HEK293 (cell line): Measurements from ENCODE around the gene RPS6KB2.

Experiments used
- BCL11A ChIP-seq: fragments of 450-650 bp; formaldehyde crosslinking; IDR thresholded peaks from 2 replicates; pipeline ENCODE4 v1.5.1; 2016; ENCODE audit warnings: low read depth, missing biosample characterization, missing genetic modification characterization
- CTCF ChIP-seq: fragments of 450-650 bp; formaldehyde crosslinking; IDR thresholded peaks from 2 replicates; pipeline ENCODE4 v1.5.1; 2016; ENCODE audit warnings: missing biosample characterization, missing genetic modification characterization
- PRDM10 ChIP-seq: fragments of 450-650 bp; formaldehyde crosslinking; IDR thresholded peaks from 2 replicates; pipeline ENCODE4 v1.5.1; 2016; ENCODE audit warnings: missing biosample characterization, missing genetic modification characterization
- REST ChIP-seq: fragments of 450-650 bp; formaldehyde crosslinking; IDR thresholded peaks from 2 replicates; pipeline ENCODE4 v1.5.1; 2016; ENCODE audit warnings: missing biosample characterization, missing genetic modification characterization
- YY1 ChIP-seq: fragments of 450-650 bp; formaldehyde crosslinking; IDR thresholded peaks from 2 replicates; pipeline ENCODE4 v1.5.1; 2018; ENCODE audit warnings: missing biosample characterization, missing genetic modification characterization
- ZBTB1 ChIP-seq: fragments of 450-650 bp; formaldehyde crosslinking; IDR thresholded peaks from 2 replicates; pipeline ENCODE4 v1.5.1; 2016; ENCODE audit warnings: missing biosample characterization, missing genetic modification characterization
- ZNF19 ChIP-seq: fragments of 450-650 bp; formaldehyde crosslinking; IDR thresholded peaks from 2 replicates; pipeline ENCODE4; 2016; ENCODE audit warnings: missing biosample characterization, missing genetic modification characterization, low read depth
- ZNF274 ChIP-seq, 2 experiments: fragments of 200-500 bp in 1 of 2; fragments of 450-650 bp in 1 of 2; sonication (Bioruptor generic) in 1 of 2; formaldehyde crosslinking in 1 of 2; IDR thresholded peaks; 2 replicates each; pipeline versions ENCODE4 v1.5.1 to v1.6.1; 2014 to 2016; ENCODE audit warnings: borderline replicate concordance in 1 of 2, inconsistent platforms in 1 of 2, low read length in 1 of 2, missing biosample characterization in 1 of 2, missing genetic modification characterization in 1 of 2
- ZNF791 ChIP-seq: fragments of 450-650 bp; formaldehyde crosslinking; IDR thresholded peaks from 2 replicates; pipeline ENCODE4 v1.5.1; 2016; ENCODE audit warnings: missing biosample characterization, missing genetic modification characterization
- ZSCAN16 ChIP-seq: fragments of 450-650 bp; formaldehyde crosslinking; IDR thresholded peaks from 2 replicates; pipeline ENCODE4 v1.5.1; 2016; ENCODE audit warnings: missing biosample characterization, missing genetic modification characterization
- ZSCAN5A ChIP-seq: fragments of 450-650 bp; formaldehyde crosslinking; IDR thresholded peaks from 2 replicates; pipeline ENCODE4 v1.5.1; 2016; ENCODE audit warnings: missing biosample characterization, missing genetic modification characterization

- TF ChIP-seq ZSCAN5A (tag by site-specific recombination) = no peak
- TF ChIP-seq ZSCAN16 = no peak
- no peak for TF ChIP-seq ZNF19 (tag by site-specific recombination)
- TF ChIP-seq CTCF (tag by site-specific recombination) = no peak
- TF ChIP-seq ZNF791 (tag by site-specific recombination) = no peak
- TF ChIP-seq ZNF274 (IDR thresholded peaks at IDR 0.05; ENCODE audit: low read length) = no peak
- no peak for TF ChIP-seq ZNF274 (tag by site-specific recombination; IDR thresholded peaks at IDR 0.05; ENCODE audit: borderline replicate concordance)
- no peak for TF ChIP-seq REST (tag by site-specific recombination)
- TF ChIP-seq YY1 (tag by site-specific recombination) = no peak
- no peak for TF ChIP-seq ZBTB1 (tag by site-specific recombination)
- no peak for TF ChIP-seq BCL11A
- TF ChIP-seq PRDM10 (tag by site-specific recombination) = no peak
These were observed 38.1 kb downstream of the RPS6KB2 start for GRCh38 chr11:67466367-67466766.
